Fibroblast of the aortic adventitia (primary cell): ENCODE data around the gene KDM6B. TPM values are rescaled to one million over a fixed set of nuclear protein-coding genes. Genes with fewer than 3 reads are reported as not detected.

ENCODE experiments used
- DNase-seq: peaks from one replicate; pipeline ENCODE4 v3.0.0-alpha.2; 2010; ENCODE audit warnings: low read depth
- H3K4me3 ChIP-seq: 2 replicates; pipeline ENCODE4 v1.5.1; 2011; ENCODE audit warnings: low read depth, mild to moderate bottlenecking, control low read depth, low read length, moderate library complexity
- total RNA-seq: library from RNA; depleted of rRNA; stranded (reverse); fragments of >200 nt; gene quantifications from 2 replicates; pipeline ENCODE4 v1.2.3, GENCODE V29; 2012; ENCODE audit warnings: low replicate concordance
- TF ChIP-seq, protein P1 (sequence below): IDR thresholded peaks from 2 replicates; pipeline ENCODE4 v1.5.1; 2011; ENCODE audit warnings: mild to moderate bottlenecking, low read length, control low read depth, inconsistent platforms; ENCODE audit not compliant: insufficient read depth

Gene KDM6B
- total RNA-seq, 1 donor = 5.7 TPM

DNA sequence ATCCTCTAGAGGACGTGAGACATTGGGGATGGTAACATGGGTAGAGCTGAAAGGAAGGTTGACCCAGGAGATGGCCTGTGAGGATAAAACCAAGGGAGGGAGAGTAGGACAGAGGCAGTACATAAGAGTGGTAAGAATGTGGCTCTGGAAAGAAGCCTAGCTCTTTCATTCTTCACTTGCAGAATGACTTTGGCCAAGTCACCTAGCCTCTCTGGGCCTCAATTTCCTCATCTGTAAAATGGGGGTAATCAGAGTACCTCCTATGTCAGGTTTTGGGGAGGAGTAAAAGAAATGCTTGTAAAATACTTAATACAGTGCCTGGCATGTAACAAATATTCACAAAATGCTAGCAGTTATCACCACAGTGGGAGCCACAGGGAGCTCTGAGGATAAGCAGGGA is 6.9 kb downstream of the KDM6B start:
- H3K4me3 ChIP-seq = peak overlapping the region; percentile 58
- no peak for DNase-seq
- TF ChIP-seq, protein P1, sequence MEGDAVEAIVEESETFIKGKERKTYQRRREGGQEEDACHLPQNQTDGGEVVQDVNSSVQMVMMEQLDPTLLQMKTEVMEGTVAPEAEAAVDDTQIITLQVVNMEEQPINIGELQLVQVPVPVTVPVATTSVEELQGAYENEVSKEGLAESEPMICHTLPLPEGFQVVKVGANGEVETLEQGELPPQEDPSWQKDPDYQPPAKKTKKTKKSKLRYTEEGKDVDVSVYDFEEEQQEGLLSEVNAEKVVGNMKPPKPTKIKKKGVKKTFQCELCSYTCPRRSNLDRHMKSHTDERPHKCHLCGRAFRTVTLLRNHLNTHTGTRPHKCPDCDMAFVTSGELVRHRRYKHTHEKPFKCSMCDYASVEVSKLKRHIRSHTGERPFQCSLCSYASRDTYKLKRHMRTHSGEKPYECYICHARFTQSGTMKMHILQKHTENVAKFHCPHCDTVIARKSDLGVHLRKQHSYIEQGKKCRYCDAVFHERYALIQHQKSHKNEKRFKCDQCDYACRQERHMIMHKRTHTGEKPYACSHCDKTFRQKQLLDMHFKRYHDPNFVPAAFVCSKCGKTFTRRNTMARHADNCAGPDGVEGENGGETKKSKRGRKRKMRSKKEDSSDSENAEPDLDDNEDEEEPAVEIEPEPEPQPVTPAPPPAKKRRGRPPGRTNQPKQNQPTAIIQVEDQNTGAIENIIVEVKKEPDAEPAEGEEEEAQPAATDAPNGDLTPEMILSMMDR = no peak

DNA sequence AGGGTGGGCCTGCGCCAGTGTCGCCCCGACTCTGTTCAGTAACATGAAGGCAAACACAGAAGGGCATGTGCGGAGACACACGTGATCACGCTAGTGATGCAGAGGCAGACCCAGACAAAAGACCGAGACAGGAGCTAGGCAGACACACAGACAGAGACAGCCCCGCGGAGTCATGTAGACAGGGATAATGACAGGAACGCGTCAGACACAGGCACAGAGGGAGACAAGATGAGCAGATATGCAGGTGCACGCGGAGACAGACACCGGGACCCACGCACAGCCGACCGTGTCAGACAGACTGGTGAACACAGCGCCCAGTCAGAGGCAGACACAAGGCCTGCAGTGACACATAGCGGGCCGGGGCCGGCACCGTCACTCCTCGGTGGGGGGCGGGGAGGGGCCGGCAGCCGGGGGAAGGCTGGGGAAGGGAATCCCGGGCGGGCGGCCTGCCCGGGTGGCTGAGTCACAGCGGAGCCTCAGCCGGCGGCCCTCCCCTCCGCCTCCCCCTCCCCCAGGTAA is 7.4 kb downstream of the KDM6B start:
- TF ChIP-seq, protein P1 = no peak
- H3K4me3 ChIP-seq = peak overlapping the region; percentile 85
- peak; percentile 82 for DNase-seq

- DNase-seq = peak; percentile 84
- TF ChIP-seq, protein P1 = no peak
- peak overlapping the region; percentile 85 for H3K4me3 ChIP-seq
Observed at GRCh38 chr17:7841915-7842379, 7.9 kb downstream of the KDM6B start.

DNA sequence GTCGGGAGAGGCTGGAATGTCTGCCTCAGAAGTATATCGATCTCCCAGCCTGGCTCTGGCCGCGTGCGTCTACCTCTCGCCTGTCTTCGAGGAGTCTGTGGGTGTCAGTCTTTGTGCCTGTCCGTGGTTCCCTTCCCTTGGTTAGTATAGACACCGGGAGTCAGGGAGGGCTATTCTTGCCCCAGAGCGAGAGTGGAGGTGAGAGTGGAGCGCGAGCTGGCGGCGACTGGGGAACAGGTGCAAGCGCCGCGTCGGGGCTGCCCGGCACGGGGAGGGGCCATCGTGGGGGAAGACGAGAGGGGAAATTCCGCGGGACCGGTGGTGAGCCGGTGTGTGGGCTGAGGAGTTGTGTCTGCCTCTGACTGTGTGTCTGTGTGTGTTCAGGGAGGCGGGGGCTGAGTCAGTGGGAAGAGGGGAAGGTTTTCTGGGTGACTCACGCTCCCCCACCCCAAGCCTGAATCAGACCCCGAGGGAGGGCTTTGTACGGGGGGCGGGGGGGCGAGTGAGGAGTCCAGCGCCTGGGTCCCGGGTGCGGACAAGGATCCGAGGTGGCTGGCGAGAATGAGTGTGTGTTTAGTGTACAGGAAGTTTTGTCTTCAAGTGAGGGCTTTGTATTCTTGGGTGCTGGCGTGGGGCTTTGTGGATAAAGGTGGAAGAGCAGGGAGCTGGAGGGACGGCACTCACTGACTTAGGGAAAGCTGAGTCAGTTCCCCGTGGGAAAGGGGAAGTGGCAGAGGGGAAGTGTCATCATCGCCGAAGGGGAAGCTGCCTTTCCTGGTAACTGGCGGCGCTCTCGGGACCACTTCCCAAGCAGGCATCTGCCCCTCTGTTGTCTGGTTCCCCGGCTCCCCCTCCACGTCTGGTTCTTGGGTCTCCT is 8.6 kb downstream of the KDM6B start:
- H3K4me3 ChIP-seq = peak overlapping the region; percentile 85
- peak; percentile 87 for DNase-seq
- TF ChIP-seq, protein P1 = no peak

GRCh38 chr17:7843257-7843535 is 9.2 kb downstream of the KDM6B start:
- TF ChIP-seq, protein P1 = no peak
- H3K4me3 ChIP-seq = peak overlapping the region; percentile 85
- DNase-seq = no peak

DNA sequence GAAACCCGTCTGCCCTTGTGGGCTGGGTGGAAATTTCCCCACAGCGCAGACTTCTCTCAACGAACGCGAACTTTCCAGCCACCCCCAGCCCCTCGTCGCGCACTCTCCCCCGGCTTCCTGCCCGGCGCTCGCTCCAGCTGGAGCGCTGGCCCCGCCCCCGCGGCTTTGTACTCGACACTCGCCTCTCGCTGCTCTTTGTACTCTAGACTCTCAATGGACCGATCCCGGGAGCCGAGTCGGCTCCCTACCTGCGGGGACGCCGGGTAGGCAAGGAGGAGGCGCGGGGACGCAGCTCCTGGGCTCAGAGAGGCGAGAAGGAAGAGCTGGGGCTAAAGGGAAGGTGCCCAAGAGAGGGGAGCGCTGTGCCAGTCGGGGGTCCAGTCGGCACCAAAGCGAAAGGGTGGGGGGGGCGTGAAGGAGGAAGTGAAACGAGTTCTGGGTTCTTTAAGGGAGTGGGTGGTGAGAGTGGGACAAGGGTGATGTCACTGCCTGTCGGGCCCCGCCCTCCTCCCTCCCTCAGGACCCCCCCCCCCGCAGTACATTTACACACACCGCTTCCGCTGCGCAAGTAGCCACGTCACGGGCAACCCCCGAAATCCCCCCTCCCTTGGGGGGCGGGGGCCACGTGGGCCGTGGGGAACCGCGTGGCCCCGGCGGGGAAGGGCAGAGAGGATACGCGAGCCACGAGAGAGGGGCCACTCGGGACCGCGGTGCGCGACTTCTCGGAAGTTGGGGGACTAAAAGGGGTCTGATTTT is 9.7 kb downstream of the KDM6B start:
- peak overlapping the region; percentile 85 for H3K4me3 ChIP-seq
- TF ChIP-seq, protein P1 = no peak
- peak; percentile 82 for DNase-seq
